CD4-positive, alpha-beta memory T cell (primary cell): ENCODE data around the gene DOCK9. TPM values are rescaled to one million over a fixed set of nuclear protein-coding genes. Genes with fewer than 3 reads are reported as not detected.

Experiments used
- CTCF ChIA-PET: fragments of 350-600 bp; sonication (Branson Sonifier 250); formaldehyde crosslinking; loops from one replicate; lab custom pipeline; 2021; ENCODE audit warnings: inconsistent platforms; ENCODE audit not compliant: partially characterized antibody; lab: Charles Lee
- POLR2A ChIA-PET: fragments of 350-600 bp; sonication (Branson Sonifier 250); formaldehyde crosslinking; loops from one replicate; lab custom pipeline; 2021; ENCODE audit not compliant: partially characterized antibody; lab: Charles Lee
- DNase-seq, 5 donors: peaks; one replicate each; pipeline versions ENCODE4 v3.0.0 to v3.0.0-alpha.2; 2020 to 2022; ENCODE audit warnings: mixed read lengths in 1 of 5
- H3K27ac ChIP-seq: one replicate; pipeline ENCODE4 v1.7.0; 2013; ENCODE audit warnings: low read depth, low read length
- H3K27me3 ChIP-seq: 2 replicates; pipeline ENCODE4 v1.7.0; 2013; ENCODE audit warnings: mild to moderate bottlenecking, low read length, moderate library complexity; ENCODE audit not compliant: insufficient read depth
- H3K36me3 ChIP-seq: 2 replicates; pipeline ENCODE4 v1.7.0; 2013; ENCODE audit warnings: mild to moderate bottlenecking, low read length, moderate library complexity; ENCODE audit not compliant: insufficient read depth
- H3K4me1 ChIP-seq: 2 replicates; pipeline ENCODE4 v1.7.0; 2013; ENCODE audit warnings: mild to moderate bottlenecking, low read length, moderate library complexity; ENCODE audit not compliant: insufficient read depth
- H3K4me3 ChIP-seq, 2 donors: one replicate each; pipeline ENCODE4 v1.7.0; 2013; ENCODE audit warnings: low read length in 2 of 2, mild to moderate bottlenecking in 1 of 2
- H3K9me3 ChIP-seq, 2 donors: one replicate each; pipeline ENCODE4 v1.7.0; 2013; ENCODE audit warnings: low read length in 2 of 2, control low read depth in 1 of 2; ENCODE audit not compliant: control insufficient read depth in 1 of 2
- H3K27ac Mint-ChIP-seq, 7 donors: one replicate each; pipeline ENCODE4 v1.8.0; 2020 to 2021; ENCODE audit warnings: mixed read lengths in 7 of 7, mild to moderate bottlenecking in 6 of 7, inconsistent platforms in 3 of 7, moderate library complexity in 3 of 7
- H3K27me3 Mint-ChIP-seq, 2 donors: one replicate each; pipeline ENCODE4 v1.8.0; 2020 to 2021; ENCODE audit warnings: mixed read lengths in 2 of 2
- H3K36me3 Mint-ChIP-seq, 2 donors: one replicate each; pipeline ENCODE4 v1.8.0; 2020 to 2021; ENCODE audit warnings: mixed read lengths in 2 of 2, inconsistent platforms in 1 of 2, mild to moderate bottlenecking in 1 of 2
- H3K4me1 Mint-ChIP-seq, 4 donors: one replicate each; pipeline ENCODE4 v1.8.0; 2020 to 2021; ENCODE audit warnings: mixed read lengths in 4 of 4, mild to moderate bottlenecking in 1 of 4
- H3K4me3 Mint-ChIP-seq, 8 donors: one replicate each; pipeline ENCODE4 v1.8.0; 2020 to 2021; ENCODE audit warnings: mixed read lengths in 8 of 8, mild to moderate bottlenecking in 7 of 8, moderate library complexity in 6 of 8, inconsistent platforms in 3 of 8
- H3K9me3 Mint-ChIP-seq, 8 donors: one replicate each; pipeline ENCODE4 v1.8.0; 2020 to 2021; ENCODE audit warnings: mixed read lengths in 8 of 8, mild to moderate bottlenecking in 5 of 8, inconsistent platforms in 3 of 8, moderate library complexity in 1 of 8
- intact Hi-C: fragments of 100-400 bp; cut with micrococcal nuclease; formaldehyde crosslinking; loops from one replicate; pipeline ENCODE4 v1.15.1; 2023
- polyA plus RNA-seq, 2 donors: library from polyadenylated mRNA; unstranded; fragments of 300-500 nt; fragmentation: Illumina TruSeq; gene quantifications; one replicate each; pipeline ENCODE4 v1.2.3, GENCODE V29; 2021
- total RNA-seq, 2 experiments: library from RNA; stranded (reverse); gene quantifications; one replicate each; pipeline ENCODE4 v1.2.3, GENCODE V29; 2021

Gene DOCK9
- total and polyA plus RNA-seq, 4 experiments from 2014 or later = 6.3 to 197 (median 119) TPM

DNA sequence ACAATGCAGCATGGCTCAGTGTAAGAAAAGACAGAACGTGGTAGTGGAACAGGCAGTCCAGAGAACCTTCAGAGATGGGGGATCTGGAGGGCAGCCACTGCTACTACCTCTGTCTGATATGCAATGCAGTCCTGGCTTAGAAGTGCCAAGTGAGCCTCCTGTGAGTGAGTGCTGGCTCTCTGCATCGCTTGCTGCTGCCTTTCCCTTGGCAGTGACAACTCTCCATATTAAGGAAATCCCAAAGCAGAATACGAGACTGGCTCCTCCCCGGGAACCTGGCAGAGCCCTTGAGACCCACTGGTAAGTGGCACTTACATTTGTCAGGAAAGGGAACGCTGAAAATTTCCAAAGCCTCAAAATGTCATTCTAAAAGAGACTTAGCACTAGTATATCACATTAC is 7.5 kb downstream of the DOCK9 start:
- no peaks in the 10 kb centered on the region for H3K9me3 ChIP-seq
- H3K4me1 ChIP-seq = peaks cover 19% of the 10 kb centered on the region
- no peak overlapping the region for H3K4me3 ChIP-seq
- Mint-ChIP-seq H3K4me3 (no peak overlapping the region), H3K9me3 (no peaks in the 10 kb centered on the region), H3K27me3 (no peaks in the 10 kb centered on the region), H3K4me1 (peaks cover 28 to 54% (median 37%) of the 10 kb centered on the region in 4 donors), H3K36me3 (peaks cover 0 to 2% of the 10 kb centered on the region in 2 donors), H3K27ac (peak overlapping the region in 1 of 7 donors; percentile 47)
- no peaks in the 10 kb centered on the region for H3K27me3 ChIP-seq
- H3K27ac ChIP-seq = no peak overlapping the region
- H3K36me3 ChIP-seq = no peaks in the 10 kb centered on the region
- CTCF ChIA-PET = no interaction called here
- DNase-seq = no peak
- intact Hi-C loops = no loop called here
- POLR2A ChIA-PET = interaction anchor here (0.9 kb wide), 1 partner anchor 15 kb away, joined by 3 read pairs; no protein-coding TSS in a partner anchor

DNA sequence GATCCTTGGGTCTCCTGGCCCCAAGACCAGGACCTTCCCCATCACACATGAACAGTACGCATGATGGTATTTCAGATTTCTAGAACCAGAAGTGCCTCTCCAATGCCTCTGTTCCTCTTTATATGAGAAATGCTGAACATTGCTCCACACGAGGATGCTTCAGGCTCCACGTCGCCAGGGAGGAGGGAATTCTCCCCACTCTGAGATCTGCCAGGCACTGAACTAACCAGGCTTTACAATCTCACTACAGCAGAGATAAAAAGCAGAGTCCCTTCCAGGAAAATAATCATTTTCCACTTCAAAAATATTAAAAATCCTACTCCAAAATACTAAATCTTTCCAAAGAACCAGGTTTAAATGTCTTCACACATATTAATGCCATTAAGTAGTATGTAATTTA is 10.4 kb downstream of the DOCK9 start:
- Histone ChIP-seq H3K27me3 (no peaks in the 10 kb centered on the region), H3K9me3 (no peaks in the 10 kb centered on the region), H3K36me3 (no peaks in the 10 kb centered on the region), H3K27ac (no peak overlapping the region), H3K4me1 (peaks cover 12% of the 10 kb centered on the region), H3K4me3 (no peak overlapping the region)
- DNase-seq = no peak
- Mint-ChIP-seq H3K27ac (peak overlapping the region in 2 of 7 donors; percentile 9 to 75), H3K4me3 (no peak overlapping the region), H3K27me3 (no peaks in the 10 kb centered on the region), H3K36me3 (peaks cover 2 to 8% of the 10 kb centered on the region in 2 donors), H3K9me3 (peaks cover 0 to 2% (median 0%) of the 10 kb centered on the region in 8 donors), H3K4me1 (peaks cover 22 to 50% (median 34%) of the 10 kb centered on the region in 4 donors)
- ChIA-PET POLR2A (interaction anchor here (0.6 kb wide), 1 partner anchor 38 kb away, joined by 3 read pairs; no protein-coding TSS in a partner anchor), CTCF (interaction anchor here (1.7 kb wide), 1 partner anchor 11 kb away, joined by 3 read pairs; the partner anchor contains the start of gene DOCK9)
- intact Hi-C loops = no loop called here

DNA sequence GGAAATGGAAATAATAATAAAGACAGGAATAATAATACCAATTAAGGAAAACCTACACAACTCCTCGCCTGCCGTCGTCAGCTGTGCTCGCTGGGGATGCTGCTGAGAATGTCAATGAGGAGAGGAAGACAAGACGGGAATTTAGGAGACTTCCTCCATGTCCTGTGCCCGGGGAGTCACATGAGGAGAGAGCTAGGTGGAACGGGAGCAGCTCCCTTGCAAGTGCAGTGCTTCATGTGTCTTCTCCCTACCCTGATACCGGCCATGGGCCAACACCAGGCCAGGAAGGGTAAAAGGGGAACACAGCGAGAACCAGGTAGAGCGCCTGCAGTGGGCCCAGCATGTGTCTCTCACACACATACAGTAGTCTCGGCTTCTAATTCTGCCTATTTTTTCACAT is 11.8 kb downstream of the DOCK9 start:
- Mint-ChIP-seq H3K4me3 (no peak overlapping the region), H3K27me3 (no peaks in the 10 kb centered on the region), H3K4me1 (peaks cover 22 to 44% (median 32%) of the 10 kb centered on the region in 4 donors), H3K9me3 (peaks cover 0 to 2% (median 0%) of the 10 kb centered on the region in 8 donors), H3K36me3 (peaks cover 2 to 8% of the 10 kb centered on the region in 2 donors), H3K27ac (peak overlapping the region in 2 of 7 donors; percentile 42 to 52)
- DNase-seq = no peak
- peaks cover 12% of the 10 kb centered on the region for H3K4me1 ChIP-seq
- H3K27me3 ChIP-seq = no peaks in the 10 kb centered on the region
- H3K9me3 ChIP-seq = no peaks in the 10 kb centered on the region
- no peak overlapping the region for H3K4me3 ChIP-seq
- ChIA-PET CTCF (no interaction called here), POLR2A (no interaction called here)
- no peaks in the 10 kb centered on the region for H3K36me3 ChIP-seq
- intact Hi-C loops = no loop called here
- no peak overlapping the region for H3K27ac ChIP-seq

DNA sequence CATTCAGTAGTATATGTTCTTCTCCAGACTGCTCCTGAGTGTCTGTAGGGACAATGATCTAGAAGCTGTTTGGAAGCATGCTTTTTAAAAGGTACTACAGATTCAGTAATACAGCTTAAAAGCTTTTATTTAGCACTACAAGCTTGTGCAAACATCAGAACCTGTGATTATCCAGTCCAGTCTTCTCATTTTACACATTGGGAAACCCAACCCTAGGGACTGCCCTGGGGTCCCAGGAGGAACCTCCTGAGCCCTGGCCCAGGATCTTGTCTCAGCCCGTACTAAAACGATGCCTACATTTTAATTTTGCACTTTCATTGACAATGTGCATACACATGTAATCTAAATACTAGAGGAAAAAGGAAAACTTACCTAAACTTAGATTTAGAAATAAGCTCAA is 12.5 kb downstream of the DOCK9 start:
- Histone ChIP-seq H3K4me3 (no peak overlapping the region), H3K27ac (no peak overlapping the region), H3K27me3 (no peaks in the 10 kb centered on the region), H3K9me3 (no peaks in the 10 kb centered on the region), H3K4me1 (peaks cover 12% of the 10 kb centered on the region), H3K36me3 (no peaks in the 10 kb centered on the region)
- no peak for DNase-seq
- intact Hi-C loops = no loop called here
- H3K4me1 Mint-ChIP-seq = peaks cover 22 to 44% (median 29%) of the 10 kb centered on the region in 4 donors
- peaks cover 2 to 8% of the 10 kb centered on the region in 2 donors for H3K36me3 Mint-ChIP-seq
- H3K27ac Mint-ChIP-seq = peak overlapping the region in 1 of 7 donors; percentile 7
- no peaks in the 10 kb centered on the region for H3K27me3 Mint-ChIP-seq
- H3K4me3 Mint-ChIP-seq = no peak overlapping the region
- POLR2A ChIA-PET = no interaction called here
- H3K9me3 Mint-ChIP-seq = peaks cover 0 to 2% (median 0%) of the 10 kb centered on the region in 8 donors
- CTCF ChIA-PET = interaction anchor here (0.5 kb wide), 1 partner anchor 224 kb away, joined by 3 read pairs; no protein-coding TSS in a partner anchor

DNA sequence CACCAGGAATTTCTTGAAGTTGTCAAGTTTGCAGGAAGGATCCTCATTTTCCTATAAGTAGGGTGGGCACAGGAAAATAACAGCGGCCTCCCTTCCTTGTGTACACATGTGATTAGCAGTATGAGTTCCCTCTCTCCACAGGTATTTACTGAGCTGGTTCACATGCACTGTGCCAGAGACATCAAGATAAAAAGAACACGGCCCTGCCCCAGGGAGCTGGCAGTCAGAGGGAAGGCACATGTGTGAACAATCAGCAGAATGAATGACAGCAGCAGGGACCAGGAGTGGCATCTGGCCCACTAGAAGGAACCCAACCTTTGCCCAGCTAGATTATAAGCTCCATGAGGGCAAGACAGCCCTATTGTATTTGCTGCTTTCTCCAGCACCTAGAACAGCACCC is 13.9 kb downstream of the DOCK9 start:
- intact Hi-C loops = no loop called here
- POLR2A ChIA-PET = interaction anchor here (1.2 kb wide), 1 partner anchor 11 kb away, joined by 3 read pairs; no protein-coding TSS in a partner anchor
- no peaks in the 10 kb centered on the region for H3K36me3 ChIP-seq
- no peak overlapping the region for H3K4me3 ChIP-seq
- Mint-ChIP-seq H3K27ac (peak overlapping the region in 2 of 7 donors; percentile 33 to 46), H3K27me3 (no peaks in the 10 kb centered on the region), H3K4me1 (peaks cover 17 to 40% (median 25%) of the 10 kb centered on the region in 4 donors), H3K4me3 (no peak overlapping the region), H3K36me3 (peaks cover 4 to 8% of the 10 kb centered on the region in 2 donors), H3K9me3 (peaks cover 0 to 2% (median 0%) of the 10 kb centered on the region in 8 donors)
- no peaks in the 10 kb centered on the region for H3K27me3 ChIP-seq
- no peaks in the 10 kb centered on the region for H3K4me1 ChIP-seq
- DNase-seq = no peak
- H3K27ac ChIP-seq = no peak overlapping the region
- CTCF ChIA-PET = interaction anchor here (1.0 kb wide), 1 partner anchor 17 kb away, joined by 3 read pairs; no protein-coding TSS in a partner anchor
- H3K9me3 ChIP-seq = no peaks in the 10 kb centered on the region

DNA sequence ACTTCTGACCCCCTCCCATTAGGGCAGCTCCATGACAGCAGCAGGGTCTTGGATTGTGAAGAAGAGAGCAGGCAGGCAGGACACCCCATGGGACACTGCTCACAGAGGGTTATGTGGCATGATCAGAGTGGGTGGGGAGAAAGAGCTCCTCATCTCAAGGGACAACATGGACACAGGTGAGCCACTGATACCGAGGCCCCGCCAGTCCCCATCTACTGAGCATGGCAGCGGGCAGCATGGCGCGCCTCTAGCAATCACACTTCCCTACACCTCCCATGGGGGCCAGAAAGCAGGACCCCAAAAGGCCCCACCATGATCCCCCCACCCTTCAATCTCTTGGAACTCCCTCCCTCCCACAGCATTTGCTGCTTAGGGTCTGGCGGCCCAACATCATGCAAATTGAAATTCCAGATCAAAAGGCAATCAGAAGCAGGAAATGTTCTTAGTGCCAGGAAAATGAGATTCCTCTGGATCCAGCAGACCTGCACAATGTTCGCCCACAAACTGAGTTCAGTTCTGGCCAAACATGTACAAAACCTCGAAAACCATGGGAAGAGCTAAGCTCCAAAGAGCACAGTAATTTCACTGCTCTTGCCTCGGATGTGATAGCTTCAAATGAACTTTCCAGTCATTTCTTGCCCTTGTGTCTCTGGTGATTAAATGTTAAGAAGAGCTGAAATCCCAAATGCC is 14.8 kb downstream of the DOCK9 start:
- Mint-ChIP-seq H3K4me3 (peak overlapping the region in 1 of 8 donors; percentile 17), H3K9me3 (peaks cover 0 to 2% (median 0%) of the 10 kb centered on the region in 8 donors), H3K27ac (peak overlapping the region in 1 of 7 donors; percentile 1), H3K27me3 (no peaks in the 10 kb centered on the region), H3K36me3 (peaks cover 4 to 8% of the 10 kb centered on the region in 2 donors), H3K4me1 (peaks cover 15 to 43% (median 24%) of the 10 kb centered on the region in 4 donors)
- H3K4me3 ChIP-seq = no peak overlapping the region
- ChIA-PET CTCF (no interaction called here), POLR2A (interaction anchor here (0.6 to 1.2 kb wide), 2 partner anchors 10 to 126 kb away, joined by 3 read pairs; no protein-coding TSS in a partner anchor)
- H3K27ac ChIP-seq = no peak overlapping the region
- DNase-seq = no peak
- no peaks in the 10 kb centered on the region for H3K9me3 ChIP-seq
- intact Hi-C loops = no loop called here
- H3K36me3 ChIP-seq = no peaks in the 10 kb centered on the region
- no peaks in the 10 kb centered on the region for H3K27me3 ChIP-seq
- H3K4me1 ChIP-seq = no peaks in the 10 kb centered on the region

DNA sequence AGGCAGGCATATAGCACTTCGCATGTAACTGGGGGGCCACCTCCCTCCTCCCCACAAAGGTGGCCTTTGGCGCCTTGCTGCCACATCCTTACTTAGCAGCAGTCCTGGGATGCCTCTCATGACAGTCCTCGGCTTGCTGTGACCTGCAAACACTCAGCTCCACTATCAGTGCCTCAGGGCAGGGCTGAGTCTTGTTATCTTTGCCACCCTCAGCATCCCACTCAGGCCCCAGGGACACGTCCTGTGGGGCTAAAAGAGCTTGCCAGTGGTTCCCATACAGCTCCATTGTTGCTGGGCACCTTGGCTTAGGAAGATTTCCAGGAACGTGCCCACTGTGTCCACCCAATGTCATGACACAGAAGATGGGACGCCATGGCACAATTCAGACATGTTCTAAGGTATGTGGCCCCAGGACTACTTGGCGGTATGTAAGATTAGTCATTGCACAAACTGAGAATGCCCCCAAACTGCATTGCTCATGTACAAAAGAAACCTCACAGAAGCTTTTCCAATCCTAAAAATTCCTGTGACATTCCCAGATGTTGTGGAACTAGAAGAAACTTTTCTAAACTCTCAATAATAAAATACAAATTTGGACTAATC is 16.3 kb downstream of the DOCK9 start:
- Histone ChIP-seq H3K9me3 (no peaks in the 10 kb centered on the region), H3K4me3 (no peak overlapping the region), H3K27me3 (no peaks in the 10 kb centered on the region), H3K36me3 (no peaks in the 10 kb centered on the region), H3K27ac (no peak overlapping the region), H3K4me1 (no peaks in the 10 kb centered on the region)
- Mint-ChIP-seq H3K27me3 (no peaks in the 10 kb centered on the region), H3K27ac (peak overlapping the region in 1 of 7 donors; percentile 48), H3K4me1 (peaks cover 13 to 36% (median 20%) of the 10 kb centered on the region in 4 donors), H3K9me3 (peaks cover 0 to 2% (median 0%) of the 10 kb centered on the region in 8 donors), H3K36me3 (peaks cover 4 to 8% of the 10 kb centered on the region in 2 donors), H3K4me3 (no peak overlapping the region)
- POLR2A ChIA-PET = no interaction called here
- intact Hi-C loops = no loop called here
- no peak for DNase-seq
- CTCF ChIA-PET = no interaction called here
